CD14-positive monocyte (primary cell): ENCODE measurements around the gene ADCY7. TPM values are rescaled to one million over a fixed set of nuclear protein-coding genes. Genes with fewer than 3 reads are reported as not detected.

Experiments used
- DNase-seq, 3 donors: peaks; one replicate each; pipeline ENCODE4 v3.0.0-alpha.2; 2011 to 2022
- H2AFZ ChIP-seq: 2 replicates; pipeline ENCODE4 v1.6.0; 2012; ENCODE audit warnings: mild to moderate bottlenecking, low read depth, low read length, inconsistent platforms; ENCODE audit not compliant: insufficient read depth, poor library complexity, severe bottlenecking
- H3K27ac ChIP-seq, 2 donors: 1 replicate in 1 of 2; 2 replicates in 1 of 2; pipeline ENCODE4 v1.5.1; 2012 to 2013; ENCODE audit warnings: low read length in 2 of 2, control low read depth in 1 of 2, inconsistent platforms in 1 of 2, low read depth in 1 of 2, mild to moderate bottlenecking in 1 of 2
- H3K27me3 ChIP-seq, 2 donors: one replicate each; pipeline versions ENCODE4 v1.6.0 to v1.6.1; 2011 to 2013; ENCODE audit warnings: low read length in 2 of 2; ENCODE audit not compliant: control insufficient read depth in 2 of 2, insufficient read depth in 2 of 2
- H3K36me3 ChIP-seq, 2 donors: replicated peaks in 1 of 2; 1 replicate in 1 of 2; 2 replicates in 1 of 2; pipeline versions ENCODE4 v1.5.1 to v1.6.1; 2012 to 2013; ENCODE audit warnings: low read length in 2 of 2, control low read depth in 1 of 2, inconsistent platforms in 1 of 2, mild to moderate bottlenecking in 1 of 2; ENCODE audit not compliant: insufficient read depth in 2 of 2, control insufficient read depth in 1 of 2
- H3K4me1 ChIP-seq, 2 donors: 1 replicate in 1 of 2; 2 replicates in 1 of 2; pipeline versions ENCODE4 v1.5.1 to v1.6.1; 2012 to 2013; ENCODE audit warnings: low read length in 2 of 2, control low read depth in 1 of 2, inconsistent platforms in 1 of 2, mild to moderate bottlenecking in 1 of 2, moderate library complexity in 1 of 2; ENCODE audit not compliant: insufficient read depth in 2 of 2, control insufficient read depth in 1 of 2
- H3K4me2 ChIP-seq: replicated peaks from 2 replicates; pipeline ENCODE3; 2012; ENCODE audit warnings: low read length, moderate library complexity, mild to moderate bottlenecking; ENCODE audit not compliant: poor library complexity, severe bottlenecking; ENCODE audit errors: extremely low read depth
- H3K4me3 ChIP-seq, 3 experiments: fragments of 200-600 bp in 1 of 3; sonication (generic) in 1 of 3; replicated peaks in 1 of 3; 1 replicate in 2 of 3; 2 replicates in 1 of 3; pipeline ENCODE4 v1.5.1; 2011 to 2013; ENCODE audit warnings: low read length in 3 of 3, mild to moderate bottlenecking in 3 of 3, control low read depth in 2 of 3, low read depth in 2 of 3, inconsistent platforms in 1 of 3, moderate library complexity in 1 of 3
- H3K79me2 ChIP-seq: 2 replicates; pipeline ENCODE4 v1.6.0; 2012; ENCODE audit warnings: mild to moderate bottlenecking, control low read depth, inconsistent platforms, low read length, moderate library complexity; ENCODE audit not compliant: insufficient read depth
- H3K9ac ChIP-seq: 2 replicates; pipeline ENCODE4 v1.6.0; 2017; ENCODE audit warnings: low read length, mild to moderate bottlenecking; ENCODE audit not compliant: insufficient read depth, poor library complexity, severe bottlenecking
- H3K9me3 ChIP-seq, 2 donors: replicated peaks in 1 of 2; 1 replicate in 1 of 2; 2 replicates in 1 of 2; pipeline versions ENCODE4 v1.5.1 to v1.6.1; 2012 to 2013; ENCODE audit warnings: low read length in 2 of 2, control low read depth in 1 of 2; ENCODE audit not compliant: control insufficient read depth in 1 of 2, insufficient read depth in 1 of 2
- H4K20me1 ChIP-seq: 2 replicates; pipeline ENCODE4 v1.6.0; 2012; ENCODE audit warnings: mild to moderate bottlenecking, low read length, control low read depth, moderate library complexity; ENCODE audit not compliant: insufficient read depth
- H3K27ac Mint-ChIP-seq, 7 donors: one replicate each; pipeline ENCODE4 v1.8.0; 2020; ENCODE audit warnings: mild to moderate bottlenecking in 7 of 7, mixed read lengths in 7 of 7, moderate library complexity in 6 of 7, inconsistent platforms in 2 of 7
- H3K27me3 Mint-ChIP-seq, 3 donors: one replicate each; pipeline ENCODE4 v1.8.0; 2021 to 2022; ENCODE audit warnings: low read depth in 3 of 3, mild to moderate bottlenecking in 3 of 3, mixed read lengths in 3 of 3, moderate library complexity in 3 of 3, inconsistent platforms in 1 of 3
- H3K36me3 Mint-ChIP-seq, 2 donors: one replicate each; pipeline ENCODE4 v1.8.0; 2020; ENCODE audit warnings: mixed read lengths in 2 of 2, inconsistent platforms in 1 of 2, mild to moderate bottlenecking in 1 of 2
- H3K4me1 Mint-ChIP-seq: one replicate; pipeline ENCODE4 v1.8.0; 2020; ENCODE audit warnings: mild to moderate bottlenecking, mixed read lengths
- H3K4me3 Mint-ChIP-seq, 2 donors: one replicate each; pipeline ENCODE4 v1.8.0; 2020; ENCODE audit warnings: mild to moderate bottlenecking in 2 of 2, mixed read lengths in 2 of 2, moderate library complexity in 1 of 2
- H3K9me3 Mint-ChIP-seq, 7 donors: one replicate each; pipeline ENCODE4 v1.8.0; 2020 to 2022; ENCODE audit warnings: mixed read lengths in 7 of 7, mild to moderate bottlenecking in 6 of 7, moderate library complexity in 6 of 7, inconsistent platforms in 2 of 7
- WGBS: methylation state at CpG from one replicate; pipeline ENCODE4 v1.1.5; 2013; ENCODE audit warnings: missing lambda C conversion rate; ENCODE audit not compliant: insufficient coverage; 5-methylcytosine and 5-hydroxymethylcytosine counted together
- intact Hi-C, 2 donors: fragments of 100-400 bp; cut with micrococcal nuclease; formaldehyde crosslinking; loops; one replicate each; pipeline versions ENCODE4 v1.15.0 to v1.15.1; 2023
- polyA plus RNA-seq, 3 donors: library from polyadenylated mRNA; depleted of rRNA in 1 of 3; unstranded in 2 of 3; stranded (reverse) in 1 of 3; fragments of 300-500 nt in 2 of 3; fragments of >200 nt in 1 of 3; fragmentation: Illumina TruSeq in 2 of 3; gene quantifications; 1 replicate in 2 of 3; 2 replicates in 1 of 3; pipeline ENCODE4 v1.2.3, GENCODE V29; 2012 to 2021
- TF ChIP-seq, protein P1 (sequence below): fragments of 200-600 bp; IDR thresholded peaks from one replicate; pipeline ENCODE4 v1.8.0; 2022; ENCODE audit warnings: antibody characterized with exemption, mild to moderate bottlenecking

The ADCY7 gene
- polyA plus RNA-seq, 3 donors: 53.1 to 230 (median 91.5) TPM

- Histone ChIP-seq H3K27ac (no peak overlapping the region), H3K9ac (no peak overlapping the region), H3K27me3 (no peaks in the 10 kb centered on the region), H4K20me1 (no peaks in the 10 kb centered on the region), H2AFZ (no peak overlapping the region), H3K4me2 (no peak overlapping the region), H3K4me3 (no peak overlapping the region), H3K4me1 (no peaks in the 10 kb centered on the region), H3K36me3 (peaks cover 69 to 95% of the 10 kb centered on the region in 2 donors), H3K79me2 (no peaks in the 10 kb centered on the region), H3K9me3 (no peaks in the 10 kb centered on the region)
- Mint-ChIP-seq H3K27ac (no peak overlapping the region), H3K36me3 (peaks cover 79 to 85% of the 10 kb centered on the region in 2 donors), H3K9me3 (no peaks in the 10 kb centered on the region), H3K4me1 (no peaks in the 10 kb centered on the region), H3K27me3 (no peaks in the 10 kb centered on the region), H3K4me3 (no peak overlapping the region)
- no CpG with 5 or more reads among the region's 8 CpGs for WGBS
- intact Hi-C loops: no loop called here
- DNase-seq: no peak
- TF ChIP-seq, protein P1, sequence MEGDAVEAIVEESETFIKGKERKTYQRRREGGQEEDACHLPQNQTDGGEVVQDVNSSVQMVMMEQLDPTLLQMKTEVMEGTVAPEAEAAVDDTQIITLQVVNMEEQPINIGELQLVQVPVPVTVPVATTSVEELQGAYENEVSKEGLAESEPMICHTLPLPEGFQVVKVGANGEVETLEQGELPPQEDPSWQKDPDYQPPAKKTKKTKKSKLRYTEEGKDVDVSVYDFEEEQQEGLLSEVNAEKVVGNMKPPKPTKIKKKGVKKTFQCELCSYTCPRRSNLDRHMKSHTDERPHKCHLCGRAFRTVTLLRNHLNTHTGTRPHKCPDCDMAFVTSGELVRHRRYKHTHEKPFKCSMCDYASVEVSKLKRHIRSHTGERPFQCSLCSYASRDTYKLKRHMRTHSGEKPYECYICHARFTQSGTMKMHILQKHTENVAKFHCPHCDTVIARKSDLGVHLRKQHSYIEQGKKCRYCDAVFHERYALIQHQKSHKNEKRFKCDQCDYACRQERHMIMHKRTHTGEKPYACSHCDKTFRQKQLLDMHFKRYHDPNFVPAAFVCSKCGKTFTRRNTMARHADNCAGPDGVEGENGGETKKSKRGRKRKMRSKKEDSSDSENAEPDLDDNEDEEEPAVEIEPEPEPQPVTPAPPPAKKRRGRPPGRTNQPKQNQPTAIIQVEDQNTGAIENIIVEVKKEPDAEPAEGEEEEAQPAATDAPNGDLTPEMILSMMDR: no peak
These were observed 38.7 kb upstream of the ADCY7 start for GRCh38 chr16:50227665-50228064.

DNA sequence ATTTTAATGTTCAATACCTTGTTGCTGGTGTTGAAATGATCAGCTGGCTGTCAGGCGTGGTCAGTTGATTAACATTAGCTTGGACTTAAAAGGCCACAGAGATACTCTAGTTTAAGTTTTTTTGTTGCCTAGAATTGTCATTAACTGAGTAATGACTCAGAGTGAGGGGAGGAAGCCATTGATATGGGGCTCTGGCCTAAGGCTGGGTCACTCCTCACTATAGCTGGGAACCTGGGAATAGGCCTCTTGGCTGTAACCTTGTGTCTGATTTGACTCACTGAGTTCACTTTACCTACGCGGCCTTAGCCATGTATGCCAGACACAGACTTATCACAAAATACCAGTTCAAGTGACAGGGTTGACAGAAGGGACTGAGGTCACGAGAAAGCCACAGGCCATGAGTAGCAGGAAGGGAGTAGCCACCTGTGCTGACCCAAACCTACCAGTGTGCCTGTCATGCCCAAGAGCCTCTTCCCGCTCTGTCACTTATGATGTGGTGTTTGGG, 37.9 kb upstream of the ADCY7 start:
- H3K9me3 Mint-ChIP-seq: no peaks in the 10 kb centered on the region
- 100% methylated on average over 1 of the region's 5 CpGs for WGBS
- no peaks in the 10 kb centered on the region for H3K27me3 Mint-ChIP-seq
- Histone ChIP-seq H3K9ac (no peak overlapping the region), H3K27me3 (no peaks in the 10 kb centered on the region), H3K36me3 (peaks cover 62 to 88% of the 10 kb centered on the region in 2 donors), H3K79me2 (no peaks in the 10 kb centered on the region), H3K9me3 (no peaks in the 10 kb centered on the region), H4K20me1 (no peaks in the 10 kb centered on the region), H2AFZ (no peak overlapping the region), H3K27ac (no peak overlapping the region), H3K4me2 (no peak overlapping the region), H3K4me3 (no peak overlapping the region), H3K4me1 (no peaks in the 10 kb centered on the region)
- peaks cover 72 to 78% of the 10 kb centered on the region in 2 donors for H3K36me3 Mint-ChIP-seq
- no peak overlapping the region for H3K27ac Mint-ChIP-seq
- H3K4me1 Mint-ChIP-seq: no peaks in the 10 kb centered on the region
- DNase-seq: no peak
- intact Hi-C loops: no loop called here
- no peak overlapping the region for H3K4me3 Mint-ChIP-seq
- TF ChIP-seq, protein P1: no peak
